Measurements from ENCODE around the gene POMZP3.
"Not testable (repeated sequence)": the region's sequence is repeated elsewhere in the genome, so short reads cannot be mapped to it uniquely, and the experiment has no call there.

The POMZP3 gene

DNA sequence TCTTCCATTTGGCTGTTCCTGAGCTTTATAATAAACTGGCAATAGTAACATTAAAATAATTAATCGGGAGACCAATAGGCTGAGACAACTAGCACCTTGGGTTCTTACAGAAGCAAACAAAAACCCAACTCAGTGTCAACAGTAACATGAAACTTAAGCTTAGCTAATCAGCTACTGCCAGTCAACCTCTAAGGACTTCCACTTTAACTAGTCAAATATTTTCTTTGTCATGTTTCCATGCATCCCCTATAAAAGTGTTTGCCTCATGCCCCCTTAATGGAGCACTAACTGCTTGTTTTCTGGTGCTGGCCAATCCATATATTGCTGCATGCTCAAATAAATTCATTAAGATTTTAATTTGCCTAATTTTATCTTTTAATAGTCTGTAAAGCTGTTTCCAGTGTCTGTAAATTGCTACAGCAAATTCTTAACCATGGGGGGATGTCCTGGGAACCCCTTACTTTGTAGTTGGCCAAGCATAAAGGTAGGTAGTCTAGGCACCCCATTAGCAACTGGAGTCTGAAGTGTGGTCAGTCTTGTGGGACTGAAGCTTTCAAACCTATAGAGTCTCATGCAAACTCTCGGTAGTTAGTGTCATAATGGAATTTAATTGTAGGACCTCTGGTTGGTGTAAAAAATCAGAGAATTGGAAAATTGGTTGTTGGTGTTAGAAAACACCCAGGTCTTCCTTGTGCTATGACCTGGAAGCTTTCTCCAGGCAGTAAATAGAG lies 40.3 kb downstream of the POMZP3 start:
- DNase-seq, result not testable (repeated sequence)

DNA sequence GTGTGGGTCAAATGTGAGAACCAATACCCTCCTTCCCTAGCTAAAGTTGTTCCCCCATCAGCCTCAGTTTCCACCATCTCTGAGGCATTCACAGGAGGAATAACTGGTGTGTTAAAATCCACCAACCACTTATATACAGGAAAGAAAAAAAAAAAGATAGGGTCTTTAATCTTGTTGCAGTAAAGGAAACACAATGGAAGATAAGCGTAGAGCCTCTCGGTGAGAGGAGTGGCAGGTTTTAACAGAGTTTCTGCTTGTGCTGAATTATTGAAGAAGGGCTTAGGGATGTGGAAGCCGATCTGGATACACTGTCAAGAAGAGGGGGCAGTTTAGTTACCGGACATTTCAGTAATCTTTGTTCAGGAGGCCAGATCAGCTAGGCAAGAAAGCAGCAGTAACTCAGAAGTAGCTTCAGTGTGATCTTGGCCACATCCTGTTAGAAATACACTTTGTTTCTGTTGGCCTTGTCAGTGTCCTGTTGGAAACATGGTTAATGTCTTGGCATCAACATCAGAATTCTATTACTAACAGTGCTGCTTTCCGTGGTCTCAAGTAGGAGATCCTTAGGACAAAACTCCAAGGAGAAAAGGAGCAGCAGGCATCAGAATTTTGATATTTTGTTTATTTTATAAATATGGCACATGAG lies 43.3 kb downstream of the POMZP3 start:
- not testable (repeated sequence) for DNase-seq

DNA sequence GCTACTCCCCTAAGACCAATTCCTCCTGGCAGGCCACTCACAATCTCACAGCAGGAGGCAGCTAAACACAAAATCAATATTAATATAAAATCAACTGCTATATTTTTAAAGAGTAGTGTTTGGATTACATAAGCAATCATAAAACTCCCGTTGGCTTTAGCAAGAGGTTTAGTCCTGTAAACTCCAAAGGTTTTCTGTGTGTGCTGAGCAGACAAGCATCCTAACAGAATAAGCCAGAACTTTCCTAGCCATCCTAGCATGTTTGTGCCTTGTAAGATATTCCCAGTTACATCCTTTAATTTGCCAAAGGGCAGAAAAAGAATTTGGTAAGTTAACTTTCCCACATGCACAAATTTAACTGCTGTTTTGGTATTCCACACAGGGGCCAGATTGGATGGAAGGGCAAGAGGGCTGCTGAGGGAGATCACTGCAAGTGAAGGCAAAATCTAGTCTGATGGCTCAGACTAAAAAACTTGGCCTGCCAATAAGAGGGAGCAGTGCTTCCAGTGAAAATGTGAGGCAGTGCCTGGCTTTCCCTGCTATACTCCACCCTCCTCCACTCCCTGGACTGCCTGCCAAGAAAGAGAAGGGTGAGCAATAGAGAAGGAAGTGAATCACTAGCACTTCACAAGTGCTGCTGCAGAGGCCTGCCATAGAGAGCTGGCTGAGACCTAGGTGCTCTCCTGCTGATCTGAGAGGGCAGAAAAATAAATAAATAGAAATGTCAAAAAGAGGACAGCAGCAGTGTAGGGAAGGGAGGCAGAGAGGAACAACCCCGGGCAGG lies 44.0 kb downstream of the POMZP3 start:
- DNase-seq, result not testable (repeated sequence)

DNA sequence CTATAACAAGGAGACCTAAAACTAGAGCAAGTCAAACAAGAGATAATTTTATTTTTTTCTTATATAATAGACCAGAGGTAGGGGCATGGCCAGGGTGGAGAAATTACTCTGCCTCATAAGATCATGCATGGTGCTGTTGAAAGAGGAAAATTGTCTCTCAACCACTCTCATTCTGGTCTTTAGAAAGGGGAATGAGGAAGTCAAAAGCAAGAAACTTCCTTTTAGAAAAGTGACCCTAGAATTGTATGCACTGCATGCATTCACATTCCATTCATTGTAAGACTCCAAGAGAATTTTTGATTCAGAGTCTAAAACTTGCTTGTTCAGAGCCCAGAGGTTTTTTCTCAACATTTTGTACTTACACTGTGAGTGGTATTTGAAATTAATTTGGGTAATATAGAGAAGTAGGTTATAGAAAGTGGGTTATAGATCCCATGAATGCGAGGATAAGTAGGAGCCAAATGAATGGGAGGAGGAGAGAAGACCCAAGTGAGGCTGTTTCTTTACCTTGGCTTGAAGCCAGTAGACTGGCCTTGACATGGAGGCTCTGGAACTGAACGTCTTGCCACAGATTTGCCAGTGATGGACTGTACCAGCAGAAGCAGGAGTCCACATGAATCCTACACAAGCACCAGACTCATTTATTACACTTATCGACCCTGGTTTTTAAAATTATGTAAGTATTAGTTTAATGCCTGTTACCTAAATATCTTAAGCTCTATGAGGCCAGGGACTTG lies 51.0 kb downstream of the POMZP3 start:
- DNase-seq, result not testable (repeated sequence)

DNA sequence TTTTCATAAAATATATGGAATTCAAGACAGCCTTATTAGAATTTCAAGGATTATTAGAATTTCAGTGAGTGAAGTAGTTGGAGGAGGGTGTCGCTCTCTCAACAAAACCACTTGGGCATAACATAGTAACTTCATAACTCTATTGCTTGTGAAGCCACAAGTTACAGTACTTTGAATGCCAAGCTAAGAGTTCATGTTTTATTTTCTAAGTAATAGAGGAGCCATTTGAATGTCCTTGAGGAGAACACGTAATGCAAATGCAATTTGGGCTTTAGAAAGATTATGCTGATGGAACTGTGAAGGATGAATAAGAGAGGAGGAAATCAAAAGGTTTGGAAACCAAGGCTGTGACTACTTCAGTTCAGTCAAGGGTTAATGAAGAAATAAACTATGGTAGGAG lies 51.6 kb downstream of the POMZP3 start:
- not testable (repeated sequence) for DNase-seq

DNA sequence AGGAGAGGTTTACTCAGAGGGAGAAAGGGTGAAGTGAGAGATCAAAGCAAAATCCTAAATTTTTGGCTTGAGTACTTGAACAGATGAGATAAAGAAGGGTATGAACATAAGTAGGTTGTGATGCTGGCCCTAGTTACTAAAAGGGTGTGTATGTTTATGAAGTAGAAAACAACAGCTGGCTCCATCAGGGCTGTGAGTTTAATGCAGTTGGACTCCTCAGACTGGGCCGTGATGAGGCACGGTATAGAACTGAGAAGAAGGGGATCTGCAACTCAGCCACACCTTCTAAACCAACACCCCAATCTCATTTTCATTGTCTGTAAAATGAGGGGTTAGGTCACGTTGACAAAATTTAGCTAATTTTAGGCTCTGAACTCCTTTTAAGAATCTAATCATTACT lies 54.8 kb downstream of the POMZP3 start:
- not testable (repeated sequence) for DNase-seq

DNA sequence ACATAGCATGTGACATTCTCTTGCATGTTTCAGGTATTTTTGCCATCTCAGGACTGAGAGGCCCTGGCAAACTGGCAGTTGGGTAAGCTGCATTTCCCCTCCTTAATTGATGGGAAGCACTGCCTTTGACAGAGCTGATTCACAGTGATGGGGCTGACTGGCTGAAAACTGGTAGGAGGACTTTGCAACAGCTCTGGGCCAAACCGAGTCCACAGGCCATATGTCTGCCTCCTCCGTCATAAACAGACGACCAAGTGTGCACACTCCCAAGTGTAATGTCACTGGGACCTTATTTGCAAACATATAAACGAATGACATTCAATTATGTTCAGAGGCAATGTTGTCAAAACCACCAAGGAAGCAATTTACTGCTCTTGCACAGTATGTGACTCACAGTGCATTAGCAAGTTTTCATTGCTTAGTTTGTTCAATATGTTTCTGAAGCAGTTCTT lies 56.7 kb downstream of the POMZP3 start:
- not testable (repeated sequence) for DNase-seq

DNA sequence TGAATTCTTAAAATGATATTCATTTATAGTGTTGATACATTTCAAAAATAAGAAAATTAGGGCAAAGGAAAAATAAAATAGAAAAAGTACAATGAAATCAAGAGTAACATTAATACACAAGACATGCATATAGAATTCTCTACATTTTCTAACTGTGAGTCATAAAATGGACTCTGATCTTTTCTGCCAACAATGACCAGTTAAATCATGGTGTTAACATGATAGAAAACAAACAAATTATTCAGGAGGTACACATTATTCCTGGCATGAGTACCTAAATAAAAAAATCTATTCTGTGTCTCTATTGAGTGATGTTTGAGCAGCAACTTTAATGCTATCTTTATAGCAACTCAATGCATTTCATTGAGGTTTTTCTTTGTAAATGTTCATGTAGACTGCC lies 58.3 kb downstream of the POMZP3 start:
- not testable (repeated sequence) for DNase-seq

DNA sequence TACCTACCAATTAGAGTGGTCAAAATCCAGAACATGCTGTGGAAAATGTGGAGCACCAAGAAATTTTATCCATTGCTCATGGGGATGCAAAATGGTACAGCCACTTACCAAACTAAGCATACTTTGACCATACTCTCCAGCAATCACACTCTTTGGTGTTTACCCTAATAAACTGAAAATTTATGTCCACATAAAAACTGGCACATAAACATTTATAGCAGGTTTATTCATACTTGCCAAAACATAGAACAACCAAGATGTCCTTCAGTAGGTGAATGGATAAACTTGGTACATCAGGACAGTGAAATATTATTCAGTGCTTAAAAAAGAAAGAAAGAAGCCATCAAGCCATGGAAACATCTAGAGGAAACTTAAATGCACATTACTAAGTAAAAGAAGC lies 59.3 kb downstream of the POMZP3 start:
- DNase-seq, result not testable (repeated sequence)

DNA sequence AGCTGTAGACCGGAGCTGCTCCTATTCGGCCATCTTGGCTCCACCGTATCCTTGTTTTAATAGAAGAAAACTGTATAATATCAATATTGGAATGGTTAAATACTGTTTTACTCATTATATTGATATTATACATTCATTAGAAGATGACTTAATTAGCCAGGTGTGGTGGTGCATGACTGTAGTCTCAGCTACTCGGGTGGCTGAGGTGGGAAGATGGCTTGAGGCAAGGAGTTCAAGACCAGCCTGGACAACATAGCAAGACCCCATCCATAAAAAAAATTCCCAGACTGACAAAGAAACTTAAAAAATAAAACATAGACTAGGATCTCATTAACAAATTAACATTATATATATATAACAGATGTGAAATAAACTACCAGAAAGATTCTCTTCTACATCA lies 59.8 kb downstream of the POMZP3 start:
- DNase-seq, result not testable (repeated sequence)

DNA sequence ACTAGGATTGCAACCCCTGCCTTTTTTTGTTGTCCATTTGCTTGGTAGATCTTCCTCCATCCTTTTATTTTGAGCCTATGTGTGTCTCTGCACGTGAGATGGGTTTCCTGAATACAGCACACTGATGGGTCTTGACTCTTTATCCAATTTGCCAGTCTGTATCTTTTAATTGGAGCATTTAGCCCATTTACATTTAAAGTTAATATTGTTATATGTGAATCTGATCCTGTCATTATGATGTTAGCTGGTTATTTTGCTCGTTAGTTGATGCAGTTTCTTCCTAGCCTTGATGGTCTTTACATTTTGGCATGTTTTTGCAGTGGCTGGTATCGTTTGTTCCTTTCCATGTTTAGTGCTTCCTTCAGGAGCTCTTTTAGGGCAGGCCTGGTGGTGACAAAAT lies 62.1 kb downstream of the POMZP3 start:
- not testable (repeated sequence) for DNase-seq

DNA sequence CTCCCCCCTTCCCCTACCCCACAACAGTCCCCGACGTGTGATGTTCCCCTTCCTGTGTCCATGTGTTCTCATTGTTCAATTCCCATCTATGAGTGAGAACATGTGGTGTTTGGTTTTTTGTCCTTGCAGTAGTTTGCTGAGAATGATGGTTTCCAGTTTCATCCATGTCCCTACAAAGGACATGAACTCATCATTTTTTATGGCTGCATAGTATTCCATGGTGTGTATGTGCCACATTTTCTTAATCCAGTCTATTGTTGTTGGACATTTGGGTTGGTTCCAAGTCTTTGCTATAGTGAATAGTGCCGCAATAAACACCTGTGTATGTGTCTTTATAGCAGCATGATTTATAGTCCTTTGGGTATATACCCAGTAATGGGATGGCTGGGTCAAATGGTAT lies 65.7 kb downstream of the POMZP3 start:
- not testable (repeated sequence) for DNase-seq

DNA sequence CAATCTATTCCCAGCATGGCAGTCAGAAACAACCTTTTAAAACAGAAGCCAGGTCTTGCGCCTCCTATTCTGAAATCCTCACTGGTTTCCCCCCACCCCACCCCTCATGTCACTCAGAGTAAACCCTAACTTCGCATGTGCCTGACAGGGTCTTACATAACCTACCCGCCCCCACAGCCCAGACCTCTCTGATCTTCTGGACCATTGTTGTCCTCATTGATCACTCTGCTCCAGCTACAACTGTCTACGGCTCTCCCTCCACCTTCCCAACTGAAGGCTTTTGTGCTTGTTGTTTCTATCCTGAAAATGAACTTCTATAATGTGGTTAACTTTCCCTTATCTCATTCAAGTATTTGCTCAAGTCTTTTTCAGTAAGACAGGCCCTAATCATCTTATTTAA lies 66.9 kb downstream of the POMZP3 start:
- not testable (repeated sequence) for DNase-seq
